ENCODE data around the gene COL21A1. TPM values are rescaled to one million over a fixed set of nuclear protein-coding genes. Genes with fewer than 3 reads are reported as not detected.

The COL21A1 gene
- total RNA-seq, 2 experiments from 2014 or later = not detected

- intact Hi-C loops (cut with micrococcal nuclease) = no loop called here
- Mint-ChIP-seq H3K27ac (no peak overlapping the region), H3K9me3 (peaks cover 11% of the 10 kb centered on the region), H3K36me3 (no peaks in the 10 kb centered on the region), H3K4me3 (no peak overlapping the region), H3K4me1 (ENCODE audit: low read depth) (no peaks in the 10 kb centered on the region), H3K27me3 (no peaks in the 10 kb centered on the region)
- no peak for DNase-seq
- CTCF ChIA-PET = no interaction called here
- POLR2A ChIA-PET = no interaction called here
Measured at GRCh38 chr6:56143796-56144195, 103.6 kb downstream of the COL21A1 start.

- ChIA-PET POLR2A (no interaction called here), CTCF (no interaction called here)
- no peak overlapping the region for H3K27ac Mint-ChIP-seq
- intact Hi-C loops (cut with micrococcal nuclease) = no loop called here
- no peak for DNase-seq
- H3K9me3 Mint-ChIP-seq = peaks cover 17% of the 10 kb centered on the region
- no peaks in the 10 kb centered on the region for H3K36me3 Mint-ChIP-seq
- no peaks in the 10 kb centered on the region for H3K27me3 Mint-ChIP-seq
- H3K4me3 Mint-ChIP-seq = no peak overlapping the region
- H3K4me1 Mint-ChIP-seq (ENCODE audit: low read depth) = no peaks in the 10 kb centered on the region
Measured at GRCh38 chr6:56140090-56140489, 107.3 kb downstream of the COL21A1 start.

- DNase-seq = no peak
- no peaks in the 10 kb centered on the region for H3K4me1 Mint-ChIP-seq (ENCODE audit: low read depth)
- peaks cover 25% of the 10 kb centered on the region for H3K9me3 Mint-ChIP-seq
- no peaks in the 10 kb centered on the region for H3K36me3 Mint-ChIP-seq
- no peak overlapping the region for H3K4me3 Mint-ChIP-seq
- H3K27me3 Mint-ChIP-seq = no peaks in the 10 kb centered on the region
- ChIA-PET CTCF (no interaction called here), POLR2A (no interaction called here)
- intact Hi-C loops (cut with micrococcal nuclease) = no loop called here
- no peak overlapping the region for H3K27ac Mint-ChIP-seq
Measured at GRCh38 chr6:56115715-56116114, 131.7 kb downstream of the COL21A1 start.

- DNase-seq = no peak
- intact Hi-C loops (cut with micrococcal nuclease) = no loop called here
- ChIA-PET CTCF (no interaction called here), POLR2A (no interaction called here)
- Mint-ChIP-seq H3K36me3 (no peaks in the 10 kb centered on the region), H3K27ac (no peak overlapping the region), H3K4me3 (no peak overlapping the region), H3K9me3 (peaks cover 14% of the 10 kb centered on the region), H3K4me1 (ENCODE audit: low read depth) (no peaks in the 10 kb centered on the region), H3K27me3 (no peaks in the 10 kb centered on the region)
Measured at GRCh38 chr6:56109149-56109548, 138.2 kb downstream of the COL21A1 start.

GRCh38 chr6:56106231-56106630 lies 141.1 kb downstream of the COL21A1 start:
- H3K27me3 Mint-ChIP-seq = no peaks in the 10 kb centered on the region
- H3K4me3 Mint-ChIP-seq = no peak overlapping the region
- H3K9me3 Mint-ChIP-seq = peaks cover 7% of the 10 kb centered on the region
- H3K27ac Mint-ChIP-seq = no peak overlapping the region
- intact Hi-C loops (cut with micrococcal nuclease) = no loop called here
- no peaks in the 10 kb centered on the region for H3K36me3 Mint-ChIP-seq
- ChIA-PET CTCF (no interaction called here), POLR2A (no interaction called here)
- no peaks in the 10 kb centered on the region for H3K4me1 Mint-ChIP-seq (ENCODE audit: low read depth)
- no peak for DNase-seq

GRCh38 chr6:56104591-56104990 lies 142.8 kb downstream of the COL21A1 start:
- no peaks in the 10 kb centered on the region for H3K27me3 Mint-ChIP-seq
- CTCF ChIA-PET = no interaction called here
- H3K4me1 Mint-ChIP-seq (ENCODE audit: low read depth) = no peaks in the 10 kb centered on the region
- POLR2A ChIA-PET = no interaction called here
- no peaks in the 10 kb centered on the region for H3K36me3 Mint-ChIP-seq
- intact Hi-C loops (cut with micrococcal nuclease) = no loop called here
- H3K4me3 Mint-ChIP-seq = no peak overlapping the region
- DNase-seq = no peak
- H3K27ac Mint-ChIP-seq = no peak overlapping the region
- peaks cover 6% of the 10 kb centered on the region for H3K9me3 Mint-ChIP-seq

GRCh38 chr6:56102216-56102615 lies 145.2 kb downstream of the COL21A1 start:
- no peaks in the 10 kb centered on the region for H3K36me3 Mint-ChIP-seq
- ChIA-PET CTCF (no interaction called here), POLR2A (no interaction called here)
- H3K9me3 Mint-ChIP-seq = peaks cover 8% of the 10 kb centered on the region
- DNase-seq = no peak
- no peaks in the 10 kb centered on the region for H3K27me3 Mint-ChIP-seq
- no peak overlapping the region for H3K4me3 Mint-ChIP-seq
- intact Hi-C loops (cut with micrococcal nuclease) = no loop called here
- H3K27ac Mint-ChIP-seq = no peak overlapping the region
- H3K4me1 Mint-ChIP-seq (ENCODE audit: low read depth) = no peaks in the 10 kb centered on the region

- intact Hi-C loops (cut with micrococcal nuclease) = no loop called here
- peaks cover 5% of the 10 kb centered on the region for H3K9me3 Mint-ChIP-seq
- H3K36me3 Mint-ChIP-seq = no peaks in the 10 kb centered on the region
- H3K4me1 Mint-ChIP-seq (ENCODE audit: low read depth) = no peaks in the 10 kb centered on the region
- DNase-seq = no peak
- H3K27me3 Mint-ChIP-seq = no peaks in the 10 kb centered on the region
- CTCF ChIA-PET = no interaction called here
- H3K4me3 Mint-ChIP-seq = no peak overlapping the region
- POLR2A ChIA-PET = no interaction called here
- H3K27ac Mint-ChIP-seq = no peak overlapping the region
Measured at GRCh38 chr6:56101141-56101553, 146.2 kb downstream of the COL21A1 start.

- POLR2A ChIA-PET = no interaction called here
- CTCF ChIA-PET = no interaction called here
- H3K4me1 Mint-ChIP-seq (ENCODE audit: low read depth) = no peaks in the 10 kb centered on the region
- H3K9me3 Mint-ChIP-seq = peaks cover 9% of the 10 kb centered on the region
- intact Hi-C loops (cut with micrococcal nuclease) = no loop called here
- H3K27me3 Mint-ChIP-seq = no peaks in the 10 kb centered on the region
- H3K27ac Mint-ChIP-seq = no peak overlapping the region
- no peaks in the 10 kb centered on the region for H3K36me3 Mint-ChIP-seq
- no peak overlapping the region for H3K4me3 Mint-ChIP-seq
- no peak for DNase-seq
Measured at GRCh38 chr6:56096946-56097621, 150.3 kb downstream of the COL21A1 start.

- intact Hi-C loops (cut with micrococcal nuclease) = no loop called here
- no peak for DNase-seq
Measured at GRCh38 chr6:56096541-56096940, 150.8 kb downstream of the COL21A1 start.

GRCh38 chr6:56093776-56094175 lies 153.6 kb downstream of the COL21A1 start:
- CTCF ChIA-PET = no interaction called here
- Mint-ChIP-seq H3K27me3 (no peaks in the 10 kb centered on the region), H3K27ac (no peak overlapping the region), H3K4me1 (ENCODE audit: low read depth) (no peaks in the 10 kb centered on the region), H3K36me3 (no peaks in the 10 kb centered on the region), H3K4me3 (no peak overlapping the region), H3K9me3 (peaks cover 11% of the 10 kb centered on the region)
- intact Hi-C loops (cut with micrococcal nuclease) = no loop called here
- POLR2A ChIA-PET = no interaction called here
- no peak for DNase-seq

More at GRCh38 chr6:56096541-56096940, 150.8 kb downstream of the COL21A1 start:
- Mint-ChIP-seq H3K9me3 (peaks cover 9% of the 10 kb centered on the region), H3K36me3 (no peaks in the 10 kb centered on the region), H3K27me3 (no peaks in the 10 kb centered on the region), H3K4me3 (no peak overlapping the region), H3K4me1 (ENCODE audit: low read depth) (no peaks in the 10 kb centered on the region), H3K27ac (no peak overlapping the region)
- CTCF ChIA-PET = no interaction called here
- POLR2A ChIA-PET = no interaction called here

- H3K27me3 Mint-ChIP-seq = no peaks in the 10 kb centered on the region
- no peak for DNase-seq
- H3K9me3 Mint-ChIP-seq = peaks cover 16% of the 10 kb centered on the region
- no peak overlapping the region for H3K4me3 Mint-ChIP-seq
- H3K27ac Mint-ChIP-seq = no peak overlapping the region
- intact Hi-C loops (cut with micrococcal nuclease) = no loop called here
- no peaks in the 10 kb centered on the region for H3K4me1 Mint-ChIP-seq (ENCODE audit: low read depth)
- no peaks in the 10 kb centered on the region for H3K36me3 Mint-ChIP-seq
- ChIA-PET POLR2A (no interaction called here), CTCF (no interaction called here)
Measured at GRCh38 chr6:56091159-56091869, 156.1 kb downstream of the COL21A1 start.

GRCh38 chr6:56088641-56089040 lies 158.7 kb downstream of the COL21A1 start:
- ChIA-PET POLR2A (no interaction called here), CTCF (no interaction called here)
- intact Hi-C loops (cut with micrococcal nuclease) = no loop called here
- H3K36me3 Mint-ChIP-seq = no peaks in the 10 kb centered on the region
- H3K27ac Mint-ChIP-seq = no peak overlapping the region
- DNase-seq = no peak
- H3K27me3 Mint-ChIP-seq = no peaks in the 10 kb centered on the region
- H3K9me3 Mint-ChIP-seq = peaks cover 11% of the 10 kb centered on the region
- no peak overlapping the region for H3K4me3 Mint-ChIP-seq
- H3K4me1 Mint-ChIP-seq (ENCODE audit: low read depth) = no peaks in the 10 kb centered on the region

Measured in activated CD4-positive, alpha-beta memory T cell treated with anti-CD3 and anti-CD28 coated beads for 36 hours (primary cell).